Myocyte (in vitro differentiated cells): ENCODE data around the gene NPY1R. TPM values are rescaled to one million over a fixed set of nuclear protein-coding genes. Genes with fewer than 3 reads are reported as not detected.

Experiments
- DNase-seq: peaks from one replicate; pipeline ENCODE4 v3.0.0-alpha.2; 2012; ENCODE audit warnings: low read depth
- total RNA-seq: library from RNA; depleted of rRNA; stranded (reverse); fragments of >200 nt; gene quantifications from 2 replicates; pipeline ENCODE4 v1.2.3, GENCODE V29; 2014

The NPY1R gene
- total RNA-seq, 1 donor from 2014 or later: 0.16 TPM

GRCh38 chr4:163280703-163281519 is 51.5 kb downstream of the NPY1R start:
- DNase-seq: no peak

- no peak for DNase-seq
These were observed 52.7 kb downstream of the NPY1R start for GRCh38 chr4:163279713-163280112.

GRCh38 chr4:163274861-163275260 is 57.5 kb downstream of the NPY1R start:
- DNase-seq: no peak

Other genes starting within 250 kb of the NPY1R start
- gene NAF1, start 165.7 kb downstream of the NPY1R start, total RNA-seq: 18.9 and 19.2 TPM in 2 replicates
- not detected in 2 replicates for gene NPY5R, start 11.3 kb upstream of the NPY1R start, total RNA-seq
- 0.16 TPM in 1 of 2 replicates, not detected in the other for gene TKTL2, start 141.2 kb upstream of the NPY1R start, total RNA-seq
- 34.9 and 35.0 TPM in 2 replicates for gene TMA16, start 162.1 kb upstream of the NPY1R start, total RNA-seq